GM20000 (cell line): ENCODE data around the gene C4orf17.

Experiments used
- DNase-seq: peaks from one replicate; pipeline ENCODE4 v3.0.0; 2012; ENCODE audit warnings: low spot score
- CTCF ChIP-seq: IDR thresholded peaks from 2 replicates; pipeline ENCODE4 v1.5.1; 2012; ENCODE audit warnings: mild to moderate bottlenecking, control low read depth; ENCODE audit errors: extremely low read depth, missing control alignments

The C4orf17 gene

DNA sequence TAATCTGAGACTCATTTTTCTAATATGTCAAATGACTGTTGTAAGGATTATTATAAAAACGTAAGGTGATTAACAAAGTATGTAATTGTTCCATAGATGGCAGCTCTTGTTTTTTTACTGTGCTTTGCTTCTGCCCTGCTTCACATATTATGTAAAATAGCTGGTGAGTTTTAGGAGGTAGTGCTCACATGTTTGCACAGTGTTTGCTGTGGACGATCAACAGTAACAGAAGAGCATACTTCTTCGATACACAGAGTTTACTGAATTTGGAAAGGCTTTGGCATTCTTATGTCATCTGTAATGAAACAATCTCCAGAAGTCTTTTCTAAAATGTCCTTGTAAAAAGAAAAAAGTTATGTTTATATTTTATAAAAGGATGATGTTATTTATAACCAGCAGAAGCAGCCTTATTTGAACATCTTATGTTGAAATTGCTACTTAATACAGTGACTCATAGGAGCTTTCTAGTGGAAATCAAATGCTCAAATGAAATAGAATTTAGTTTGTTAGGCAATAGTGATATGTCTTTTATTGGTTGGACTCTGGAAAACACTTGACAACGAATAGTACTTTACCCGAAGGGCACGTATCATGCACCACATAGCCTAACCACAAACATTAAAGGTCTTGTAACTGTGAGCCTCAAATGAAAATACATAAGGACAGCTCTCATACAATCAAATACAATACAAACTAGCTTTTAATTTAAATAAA, 61.9 kb downstream of the C4orf17 start:
- TF ChIP-seq CTCF, result no peak
- no peak for DNase-seq

GRCh38 chr4:99573735-99574368, 63.0 kb downstream of the C4orf17 start:
- no peak for DNase-seq
- no peak for TF ChIP-seq CTCF

- DNase-seq, result peak; percentile 7
- no peak for TF ChIP-seq CTCF
These were observed 63.9 kb downstream of the C4orf17 start, which contains the start of gene MTTP for GRCh38 chr4:99574530-99575324. MTTP (plus strand) TSS chr4:99574824; CDS start chr4:99574910, 86 bp downstream.

DNA sequence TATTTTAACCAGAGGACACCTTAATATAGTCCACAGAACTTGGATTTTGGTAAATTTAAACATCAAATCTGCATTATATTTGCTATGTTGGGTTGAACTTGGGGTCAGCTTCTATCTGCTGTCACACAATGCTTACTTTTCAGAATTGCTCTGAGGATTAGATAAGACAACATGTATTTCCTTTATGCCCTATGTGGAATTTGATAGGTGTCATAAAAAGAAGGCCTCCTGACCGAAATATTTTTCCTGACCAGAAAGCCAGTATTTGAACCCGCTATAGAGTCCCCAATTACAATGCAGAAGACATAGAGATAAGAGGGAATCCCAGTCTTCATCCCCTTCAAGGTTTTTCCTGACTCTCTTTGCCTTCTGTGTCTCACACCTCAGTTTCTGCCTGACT, 67.9 kb downstream of the C4orf17 start:
- no peak for DNase-seq
- TF ChIP-seq CTCF, result no peak

GRCh38 chr4:99585516-99585915, 74.7 kb downstream of the C4orf17 start:
- TF ChIP-seq CTCF, result no peak
- no peak for DNase-seq

DNA sequence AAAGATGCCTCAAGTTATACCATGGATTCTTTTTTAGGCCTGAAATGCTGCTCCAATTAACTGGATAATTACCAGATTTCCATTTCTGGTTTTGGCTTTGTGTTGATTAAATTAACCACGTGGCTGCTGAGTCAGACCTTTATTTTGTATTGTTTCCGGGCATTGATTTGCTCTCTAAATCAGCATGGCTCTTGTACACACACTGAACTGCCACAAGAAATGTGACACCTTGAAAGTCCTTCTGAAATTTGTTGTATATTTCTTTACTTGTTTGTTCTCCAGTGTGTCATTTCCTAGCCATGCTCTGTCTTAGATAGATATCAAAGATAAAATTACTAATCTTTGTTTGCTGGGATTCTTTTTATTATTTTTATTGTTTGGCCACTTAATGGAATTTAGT, 75.5 kb downstream of the C4orf17 start:
- TF ChIP-seq CTCF, result no peak
- no peak for DNase-seq

DNA sequence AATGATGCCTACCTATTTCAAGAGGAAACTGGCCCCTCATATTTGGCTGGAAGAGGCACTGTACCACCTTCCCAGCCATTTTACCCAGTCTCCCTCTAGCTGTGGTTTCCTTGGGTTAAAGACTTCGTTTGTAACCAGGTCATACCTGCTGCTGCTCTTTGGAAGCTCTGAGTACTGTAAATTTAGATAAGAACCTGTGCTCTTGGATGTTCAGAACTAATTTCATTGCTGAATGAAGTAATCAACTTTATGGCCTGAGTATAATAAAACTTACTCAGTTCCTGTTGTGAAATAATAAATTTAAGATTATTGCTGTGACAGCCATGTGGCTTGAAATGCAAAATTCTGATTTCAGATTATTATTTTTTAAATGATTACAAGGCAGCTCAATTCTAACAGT, 76.0 kb downstream of the C4orf17 start:
- no peak for DNase-seq
- no peak for TF ChIP-seq CTCF
